Tibial nerve (tissue), 3 donors: Measurements from ENCODE around the gene CDH20.

Source experiments
- CTCF ChIP-seq, 5 experiments: fragments of 200-600 bp in 3 of 5; fragments of 450-650 bp in 2 of 5; sonication (generic) in 3 of 5; IDR thresholded peaks; one replicate each; pipeline ENCODE4 v1.5.1; 2016 to 2019; ENCODE audit warnings: antibody characterized with exemption in 5 of 5, mild to moderate bottlenecking in 3 of 5, moderate library complexity in 2 of 5
- POLR2A ChIP-seq, 2 donors: fragments of 450-650 bp; IDR thresholded peaks; one replicate each; pipeline ENCODE4 v1.6.1; 2017; ENCODE audit warnings: antibody characterized with exemption in 2 of 2, mild to moderate bottlenecking in 2 of 2, moderate library complexity in 2 of 2

GRCh38 chr18:61435064-61435652 is 101.9 kb downstream of the CDH20 start:
- TF ChIP-seq POLR2A (IDR thresholded peaks at IDR 0.05) (no peak), CTCF (IDR thresholded peaks at IDR 0.05) (peak in 1 of 5 experiments; percentile 11)
